Ureter (tissue), 1 donor: Measurements from ENCODE around the gene ZNF554. TPM values are rescaled to one million over a fixed set of nuclear protein-coding genes. Genes with fewer than 3 reads are reported as not detected.

ENCODE experiments used
- DNase-seq: peaks from one replicate; pipeline ENCODE4 v3.0.0-alpha.2; 2020; ENCODE audit warnings: low spot score
- total RNA-seq: library from RNA; stranded (reverse); gene quantifications from one replicate; pipeline ENCODE4 v1.2.4, GENCODE V29; 2023
- donor health status: DM: yes; HTN: yes; CAD: no.

ZNF554 gene
- 6.1 TPM for total RNA-seq

- DNase-seq: peak; percentile 96
These were observed at the start of gene ZNF554 for GRCh38 chr19:2819540-2820111. ZNF554 (plus strand) TSS chr19:2819868; CDS start chr19:2820072, 204 bp downstream.

DNA sequence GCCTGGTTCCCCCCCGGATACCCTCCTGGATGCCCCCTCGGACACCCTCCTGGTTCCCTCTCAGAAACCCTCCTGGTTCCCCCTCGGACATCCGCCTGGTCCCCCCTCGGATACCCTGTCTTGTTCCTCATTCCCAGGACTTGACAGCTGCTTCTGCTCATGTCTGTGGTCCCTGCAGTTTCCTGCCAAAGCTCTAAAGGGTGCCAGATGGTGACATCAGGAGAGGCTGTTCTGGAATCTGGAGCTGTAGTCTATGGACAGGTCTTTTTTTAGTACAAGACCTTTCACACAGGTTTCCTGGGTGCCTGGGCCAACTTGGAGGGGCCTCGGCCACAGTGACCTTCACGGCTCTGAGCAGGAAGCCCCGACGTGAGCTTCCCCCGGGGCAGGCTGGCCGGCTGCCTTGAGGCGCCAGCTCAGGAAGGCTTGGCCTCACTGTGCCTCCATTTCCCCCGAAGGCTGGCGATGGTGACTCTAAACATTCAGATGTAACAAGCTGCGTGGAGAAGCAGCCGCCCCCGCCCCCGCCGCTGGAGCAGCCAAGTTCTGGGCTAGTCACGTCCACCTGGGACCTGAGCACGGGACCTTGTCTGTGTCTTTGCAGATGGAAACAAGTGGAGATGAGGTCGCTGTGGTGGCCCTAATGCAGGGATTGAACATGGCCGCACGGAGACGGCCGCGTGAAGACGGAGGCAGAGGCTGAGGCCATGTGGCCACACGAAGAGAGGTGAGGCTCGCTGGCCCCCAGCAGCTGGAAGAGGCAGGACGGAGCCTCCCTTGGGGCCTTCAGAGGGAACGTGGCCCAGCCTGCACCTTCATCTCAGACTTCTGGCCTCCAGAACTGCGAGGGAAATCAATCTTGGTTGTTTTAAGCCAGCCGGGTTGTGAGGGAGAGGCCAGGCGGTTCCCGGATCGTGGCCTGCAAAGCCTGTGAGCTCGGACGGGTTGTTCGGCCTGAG, 49.3 kb upstream of the ZNF554 start:
- peak; percentile 75 for DNase-seq

DNA sequence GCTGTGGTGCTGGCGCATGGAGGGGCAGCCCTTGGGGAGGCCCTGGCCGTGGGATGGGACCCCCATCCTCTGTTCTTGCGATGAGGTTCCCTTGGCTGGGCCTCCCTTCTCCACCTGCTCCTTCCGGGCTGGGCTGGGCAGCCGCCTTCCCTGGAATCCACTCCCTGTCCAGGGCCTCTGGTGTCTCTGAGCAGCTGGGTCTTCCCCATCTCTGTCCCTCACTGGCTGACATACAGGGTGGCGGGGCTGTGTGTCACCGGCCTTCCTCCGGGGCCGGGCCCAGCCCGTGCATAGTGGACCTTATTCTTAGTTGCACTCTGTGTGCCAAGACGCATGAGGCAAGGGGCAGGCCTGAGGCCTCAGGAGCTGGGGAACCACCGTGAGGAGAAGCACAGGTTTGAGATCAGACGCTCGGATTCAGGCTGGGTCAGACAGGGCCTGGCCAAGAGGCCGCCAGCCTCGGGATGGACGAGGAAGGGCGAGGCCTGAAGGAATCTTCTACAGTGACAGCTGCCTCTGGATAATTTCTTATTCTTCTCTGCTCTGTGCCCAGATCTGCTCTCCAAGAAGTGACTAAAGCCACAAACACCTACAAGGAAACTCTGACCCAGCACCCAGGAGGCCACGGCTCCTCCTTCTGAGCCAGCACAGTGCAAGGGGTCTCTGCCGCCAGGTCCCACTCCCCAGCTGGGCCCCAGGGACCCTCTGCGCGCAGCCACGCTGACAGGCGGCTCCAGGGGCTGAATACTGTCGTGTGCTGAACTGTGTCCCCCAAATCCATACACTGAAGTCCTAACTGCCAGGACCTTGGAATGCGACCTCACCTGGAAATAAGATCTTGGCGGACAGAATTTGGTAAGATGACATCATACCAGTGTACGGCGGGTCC, 47.6 kb upstream of the ZNF554 start:
- DNase-seq: no peak

- no peak for DNase-seq
These were observed 45.5 kb upstream of the ZNF554 start for GRCh38 chr19:2774083-2774679.

GRCh38 chr19:2774953-2775555, 44.6 kb upstream of the ZNF554 start:
- DNase-seq: no peak

DNA sequence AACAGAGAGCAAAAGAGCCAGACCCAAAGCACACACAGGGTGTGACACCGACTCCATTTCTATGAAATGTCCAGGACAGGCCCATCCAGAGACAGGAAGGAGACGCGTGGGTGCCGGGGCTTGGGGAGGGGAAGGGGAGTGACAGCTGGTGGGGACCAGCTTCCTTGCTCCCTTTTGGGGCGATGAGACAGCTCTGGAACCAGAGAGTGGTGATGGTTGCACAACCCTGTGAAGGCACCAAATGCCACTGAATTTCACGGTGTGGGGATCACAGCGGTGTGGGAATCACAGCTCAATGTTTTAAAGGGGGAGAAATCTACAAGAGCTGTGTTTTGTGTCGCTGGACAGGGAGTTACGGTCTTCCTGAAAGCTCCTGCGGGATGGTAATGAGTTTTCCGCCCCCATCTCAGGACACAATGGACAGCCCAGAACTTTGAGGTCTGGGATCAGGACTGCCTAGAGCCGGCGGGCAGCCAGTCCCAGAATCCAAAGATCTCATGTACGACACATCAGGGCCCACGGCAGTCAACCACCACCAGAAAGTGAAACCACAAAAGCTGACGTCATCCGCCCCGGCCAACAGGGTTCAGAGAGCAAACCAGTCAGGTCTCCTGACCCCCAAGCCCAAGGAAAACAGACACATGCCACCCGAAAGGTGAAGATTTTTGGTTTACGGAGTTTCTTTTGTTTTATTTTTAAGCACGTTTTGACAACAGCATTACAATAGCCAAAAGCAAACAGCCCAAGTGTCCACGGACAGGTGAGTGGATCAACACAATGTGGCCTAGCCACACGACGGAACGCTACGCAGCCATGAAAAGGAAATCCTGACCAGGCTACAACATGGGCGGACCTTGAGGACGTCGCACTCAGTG, 43.9 kb upstream of the ZNF554 start:
- no peak for DNase-seq

- no peak for DNase-seq
These were observed 41.5 kb upstream of the ZNF554 start for GRCh38 chr19:2777952-2778683.

- no peak for DNase-seq
These were observed 40.4 kb upstream of the ZNF554 start for GRCh38 chr19:2779121-2779740.

GRCh38 chr19:2780284-2780683, 39.4 kb upstream of the ZNF554 start:
- no peak for DNase-seq

GRCh38 chr19:2782329-2782935, 37.2 kb upstream of the ZNF554 start:
- no peak for DNase-seq

DNA sequence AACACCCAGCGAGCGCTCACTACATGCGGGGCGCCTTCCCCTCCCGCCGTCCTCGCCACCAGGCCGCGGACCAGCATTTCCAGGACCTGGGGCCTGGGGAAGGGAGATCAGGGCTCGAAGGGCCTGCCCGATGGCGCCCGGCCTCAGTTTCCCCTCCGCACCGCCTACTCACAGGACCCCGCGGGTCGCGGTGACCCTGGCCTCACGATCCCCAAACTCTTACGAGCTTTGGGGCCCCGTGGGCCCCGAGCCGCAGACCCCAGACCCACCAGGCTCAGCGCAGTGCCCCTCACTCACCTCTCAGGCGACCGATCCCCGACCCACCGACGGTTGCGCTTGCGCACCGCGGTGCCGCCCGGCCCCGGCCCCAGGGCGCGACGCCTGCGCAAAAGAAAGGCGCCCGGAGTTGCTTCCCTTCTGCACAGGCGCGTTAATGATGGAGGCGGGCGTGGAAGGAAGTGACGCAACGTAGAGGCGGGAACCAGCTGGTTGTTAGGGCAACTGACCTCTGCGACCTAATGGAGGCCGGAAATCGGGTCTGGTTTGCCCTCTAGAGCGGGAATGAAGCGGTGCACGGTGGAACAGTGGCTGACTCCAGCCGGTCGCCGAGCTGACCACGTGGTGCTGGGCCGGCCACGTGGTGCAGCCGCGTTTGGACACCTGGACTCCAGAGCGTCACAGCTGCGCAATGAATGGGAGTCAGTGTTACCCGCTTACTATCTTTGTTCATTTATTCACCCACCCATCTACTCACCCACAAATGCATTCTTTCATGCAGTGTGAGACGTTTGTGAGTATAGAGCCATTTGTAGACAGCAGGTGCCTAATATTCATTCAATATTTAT, 36.5 kb upstream of the ZNF554 start, which contains the start of gene SGTA:
Gene SGTA, minus strand, starts transcription at position 338 of the 845 bp plus-strand sequence. CDS start 14,205 bp downstream, outside the sequence.
- DNase-seq: peak; percentile 99

DNA sequence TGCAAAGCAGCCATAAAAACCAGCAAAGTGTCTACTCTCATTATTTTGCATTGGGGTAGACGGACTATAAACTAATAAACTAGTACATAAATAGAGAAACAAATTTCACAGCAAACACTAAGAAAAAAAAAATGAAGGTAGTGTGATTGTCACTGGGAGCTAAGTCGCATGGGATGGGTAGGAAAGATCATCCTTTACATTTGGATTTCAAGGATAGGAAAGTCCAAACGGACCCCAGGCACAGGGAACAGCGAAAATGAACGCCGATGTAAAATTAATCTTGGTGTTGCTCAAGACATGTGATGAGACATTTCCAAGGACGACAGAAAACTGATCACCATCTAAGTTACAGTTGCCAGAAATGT, 35.9 kb upstream of the ZNF554 start:
- DNase-seq: no peak

GRCh38 chr19:2785244-2785997, 34.2 kb upstream of the ZNF554 start, which contains the start of gene THOP1:
THOP1 (plus strand) TSS chr19:2785503; CDS start chr19:2785663, 160 bp downstream.
- peak; percentile 97 for DNase-seq

DNA sequence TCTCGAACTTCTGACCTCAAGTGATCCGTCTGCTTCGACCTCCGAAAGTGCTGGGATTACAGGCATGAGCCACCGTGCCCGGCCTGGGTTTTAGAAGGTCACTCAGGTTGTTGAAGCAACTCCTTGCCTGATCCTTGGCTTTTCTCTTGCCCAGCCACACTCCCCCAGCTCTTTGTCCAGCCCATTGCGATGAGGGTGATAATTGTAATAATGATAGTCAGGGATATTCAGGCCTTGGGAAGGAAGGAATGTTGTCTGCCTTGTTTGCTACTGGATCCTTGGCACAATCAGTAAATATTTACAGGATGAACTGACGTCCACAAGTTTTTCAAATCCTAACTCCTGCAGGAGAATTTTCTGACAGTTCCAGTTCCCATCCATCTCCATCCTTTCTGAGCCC, 32.6 kb upstream of the ZNF554 start:
- no peak for DNase-seq

DNA sequence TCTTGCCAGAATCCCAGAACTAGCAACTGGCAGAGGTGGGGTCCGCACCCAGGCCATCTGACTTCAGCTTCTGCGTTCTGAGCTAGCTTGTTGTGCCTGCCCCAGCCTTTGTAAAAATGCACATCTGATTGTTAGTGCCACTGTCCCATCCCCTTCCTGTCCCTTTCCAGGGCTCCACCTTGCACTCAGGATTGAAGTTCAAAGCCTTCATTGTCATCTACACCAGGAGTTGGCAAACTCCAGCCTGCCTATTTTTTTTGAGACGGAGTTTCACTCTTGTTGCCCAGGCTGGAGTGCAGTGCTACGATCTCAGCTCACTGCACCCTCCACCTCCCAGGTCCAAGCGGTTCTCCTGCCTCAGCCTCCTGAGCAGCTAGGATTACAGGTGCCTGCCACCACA, 31.4 kb upstream of the ZNF554 start:
- DNase-seq: no peak

GRCh38 chr19:2790194-2790556, 29.5 kb upstream of the ZNF554 start:
- no peak for DNase-seq
